Measurements from ENCODE around the gene NFIB. TPM values are rescaled to one million over a fixed set of nuclear protein-coding genes. Genes with fewer than 3 reads are reported as not detected.

NFIB gene
- total RNA-seq, 1 donor from 2014 or later = 38.4 TPM

DNA sequence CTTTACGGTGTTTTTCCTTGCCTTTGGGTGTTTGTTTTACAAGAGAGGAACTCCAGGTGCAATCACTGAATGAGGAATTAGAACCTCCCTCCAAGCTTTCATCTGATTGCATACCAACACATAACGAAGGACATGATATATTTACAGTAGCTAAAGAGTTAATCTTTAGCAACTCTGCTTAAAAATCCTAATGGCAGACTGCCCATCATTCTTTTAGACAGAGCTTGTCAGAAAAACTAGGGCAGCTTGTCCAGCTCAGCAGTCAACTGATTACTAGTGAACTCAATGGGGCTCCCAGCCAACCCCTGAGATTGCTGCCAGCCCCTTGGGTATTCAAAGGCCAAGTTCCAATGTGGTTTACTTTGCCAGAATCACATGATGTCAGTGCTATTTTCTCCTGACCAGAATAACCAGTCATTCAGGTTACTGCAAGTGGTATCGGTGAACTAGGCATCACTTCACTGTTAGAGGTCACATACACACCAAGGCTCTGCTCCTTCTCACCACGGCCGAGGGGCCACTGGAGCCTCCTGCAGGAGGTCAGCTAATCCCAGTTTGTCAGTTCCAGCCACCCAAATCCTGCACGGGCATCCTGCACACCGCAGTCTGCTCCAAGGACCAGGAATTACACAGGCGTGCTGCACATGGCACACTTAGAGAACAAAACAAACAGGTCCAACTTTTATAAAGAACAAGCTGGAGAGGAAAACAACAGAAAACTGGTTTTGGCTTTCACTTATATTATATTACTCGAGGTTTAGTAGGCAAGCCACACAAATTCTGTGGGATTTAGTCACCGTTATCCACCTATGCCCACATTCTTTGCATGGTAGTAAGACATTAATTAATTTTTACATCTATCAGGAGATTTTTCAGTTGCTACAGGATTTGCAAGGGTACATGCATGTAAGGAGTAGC lies 62.5 kb downstream of the NFIB start:
- ATAC-seq (peak; percentile 93), DNase-seq (ENCODE audit: low spot score) (peak; percentile 95)

DNA sequence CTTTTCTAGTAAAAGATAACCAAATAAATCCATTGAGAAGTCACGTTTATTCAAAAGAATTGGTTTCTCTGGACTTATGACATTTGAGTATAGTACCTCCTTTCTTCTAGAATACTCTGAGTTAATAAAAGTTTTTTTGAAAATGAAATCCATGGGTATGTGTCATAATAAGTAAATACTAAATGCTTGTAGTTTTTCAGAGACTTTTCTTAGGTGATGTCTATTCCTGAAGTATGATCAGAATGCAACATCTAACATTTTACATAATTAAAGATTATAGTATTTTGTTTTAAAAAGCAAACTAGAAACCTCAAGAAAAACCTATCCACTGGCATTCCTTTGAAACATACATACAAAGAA lies 63.2 kb downstream of the NFIB start:
- no peak for ATAC-seq
- no peak for DNase-seq (ENCODE audit: low spot score)

DNA sequence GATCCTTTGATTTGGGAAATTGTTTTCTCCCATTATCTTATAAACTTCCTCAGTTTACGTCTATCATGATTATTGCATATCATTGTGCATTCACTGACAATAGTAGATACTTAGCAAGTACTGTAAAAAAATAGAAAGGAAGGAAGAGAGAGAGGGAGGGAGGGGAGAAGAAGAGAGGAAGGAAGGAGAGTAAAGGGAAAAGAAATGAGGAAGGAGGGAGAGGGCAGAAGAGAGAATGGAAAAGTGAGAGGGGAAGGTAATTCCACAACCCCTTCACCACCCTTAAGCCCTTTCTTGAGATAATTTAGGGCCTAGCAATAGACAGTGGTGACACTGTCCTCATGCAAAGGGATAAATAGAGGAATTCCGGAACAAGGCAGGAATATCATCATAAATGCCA lies 64.4 kb downstream of the NFIB start:
- ATAC-seq (no peak), DNase-seq (ENCODE audit: low spot score) (no peak)

- DNase-seq (ENCODE audit: low spot score) (no peak), ATAC-seq (no peak)
Measured at GRCh38 chr9:14248149-14248548, 65.8 kb downstream of the NFIB start.

- ATAC-seq (no peak), DNase-seq (ENCODE audit: low spot score) (no peak)
Measured at GRCh38 chr9:14247577-14247976, 66.4 kb downstream of the NFIB start.

DNA sequence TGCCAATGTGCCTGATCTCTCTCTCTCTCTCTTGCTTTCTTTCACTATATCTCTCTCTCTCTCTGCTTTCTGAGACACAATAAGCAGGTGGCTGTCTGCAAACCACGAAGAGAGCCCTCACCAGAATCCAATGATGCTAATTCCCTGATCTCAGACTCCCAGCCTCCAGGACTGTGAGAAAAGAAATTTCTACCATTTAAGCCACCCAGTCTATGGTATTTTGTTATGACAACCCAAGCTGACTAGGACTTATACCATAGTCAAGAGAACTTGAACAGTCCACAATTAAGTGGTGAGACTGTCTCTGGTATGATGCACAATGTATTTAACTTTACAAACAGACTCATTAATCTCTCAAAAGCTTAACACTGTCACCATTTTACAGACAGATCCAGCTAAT lies 67.0 kb downstream of the NFIB start:
- ATAC-seq = no peak
- no peak for DNase-seq (ENCODE audit: low spot score)

- peak; percentile 19 for ATAC-seq
- no peak for DNase-seq (ENCODE audit: low spot score)
Measured at GRCh38 chr9:14245901-14246525, 67.9 kb downstream of the NFIB start.

DNA sequence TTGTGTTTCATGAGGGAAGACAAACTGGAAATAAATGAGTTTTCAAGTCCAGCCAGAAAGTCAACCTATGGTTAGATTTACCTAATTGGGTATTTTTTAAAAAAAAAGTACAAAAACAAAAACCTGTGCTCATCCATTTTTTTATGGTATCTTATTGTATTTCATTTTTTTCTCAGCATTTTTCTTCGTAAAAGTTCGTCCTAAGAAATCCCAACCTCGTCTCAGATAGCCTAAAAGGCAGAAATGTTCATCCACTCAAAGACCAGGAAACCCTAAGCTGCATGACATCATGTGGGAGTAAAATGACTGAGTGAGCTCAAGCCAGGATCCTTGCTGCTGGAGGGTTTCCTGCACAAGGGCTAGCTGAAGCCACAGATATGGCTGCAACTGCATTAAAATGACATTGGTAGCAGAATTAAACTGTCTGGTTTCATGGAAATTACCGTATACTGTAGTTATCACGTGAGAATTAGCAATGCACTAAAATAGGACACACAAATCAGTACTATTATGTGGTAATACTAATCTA lies 70.4 kb downstream of the NFIB start:
- ATAC-seq (no peak), DNase-seq (ENCODE audit: low spot score) (no peak)

GRCh38 chr9:14242150-14242805 lies 71.7 kb downstream of the NFIB start:
- DNase-seq (ENCODE audit: low spot score) (no peak), ATAC-seq (no peak)

DNA sequence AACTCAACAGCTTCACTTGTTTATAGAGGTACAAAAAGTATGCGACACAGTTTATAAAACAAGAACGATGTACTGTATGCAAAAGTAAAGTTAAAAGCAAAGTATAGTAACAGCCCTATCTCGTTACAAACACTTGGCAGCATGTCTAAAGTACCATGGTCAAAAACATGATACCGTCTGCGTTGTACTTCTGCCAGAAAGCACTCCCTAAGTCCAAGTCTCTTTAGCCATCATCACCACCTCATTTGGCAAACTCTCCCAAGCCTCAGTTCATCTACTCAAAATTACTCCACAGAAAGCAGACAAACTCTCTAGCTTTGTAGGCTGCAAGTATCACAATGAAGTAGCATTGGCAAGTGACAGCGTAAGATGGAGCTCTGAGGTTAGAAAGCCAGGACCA lies 73.4 kb downstream of the NFIB start:
- DNase-seq (ENCODE audit: low spot score) (no peak), ATAC-seq (peak; percentile 54)

GRCh38 chr9:14238518-14238917 lies 75.4 kb downstream of the NFIB start:
- DNase-seq (ENCODE audit: low spot score) = no peak
- peak; percentile 35 for ATAC-seq

DNA sequence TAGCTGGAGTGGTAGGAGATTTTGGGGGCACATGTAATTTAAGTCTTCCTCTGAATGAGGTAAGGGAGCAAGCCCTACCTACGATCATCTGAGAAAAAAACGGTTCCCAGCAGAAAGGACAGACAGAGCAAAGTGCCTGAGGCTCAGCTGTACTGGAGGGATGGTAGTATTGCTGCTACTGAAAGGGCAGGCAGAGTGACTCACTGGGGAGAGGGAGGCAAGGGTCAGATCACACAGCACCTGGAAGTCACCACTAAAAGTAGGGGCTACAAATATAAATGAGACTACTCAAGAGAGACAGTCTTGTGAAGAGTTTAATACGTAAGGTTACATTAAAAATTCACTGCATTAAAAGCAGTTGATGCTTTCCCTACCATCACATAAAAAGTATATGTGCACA lies 75.9 kb downstream of the NFIB start:
- ATAC-seq (no peak), DNase-seq (ENCODE audit: low spot score) (no peak)

GRCh38 chr9:14236591-14236990 lies 77.3 kb downstream of the NFIB start:
- no peak for DNase-seq (ENCODE audit: low spot score)
- peak; percentile 73 for ATAC-seq

- DNase-seq (ENCODE audit: low spot score) (no peak), ATAC-seq (no peak)
Measured at GRCh38 chr9:14232111-14232510, 81.8 kb downstream of the NFIB start.

- DNase-seq (ENCODE audit: low spot score) = no peak
- ATAC-seq = no peak
Measured at GRCh38 chr9:14231196-14231990, 82.5 kb downstream of the NFIB start.

DNA sequence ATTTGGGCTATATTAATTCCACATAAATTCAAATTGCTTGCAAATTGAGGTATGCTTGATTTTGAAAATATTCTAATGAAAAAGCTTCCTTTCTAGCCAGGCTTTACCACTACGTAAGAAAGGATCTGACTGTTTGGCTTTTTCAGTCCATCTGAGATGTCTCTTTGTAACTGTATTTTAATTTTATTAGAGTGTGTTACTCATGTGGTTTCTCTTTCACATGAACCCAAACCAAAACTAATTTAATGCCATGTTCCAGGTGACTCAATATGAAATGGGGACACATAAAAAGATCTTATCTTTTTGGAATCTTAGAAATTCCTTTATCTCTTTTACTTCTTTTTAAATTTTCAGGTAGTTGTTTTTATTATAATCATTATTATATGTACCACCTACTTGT lies 85.3 kb downstream of the NFIB start:
- no peak for DNase-seq (ENCODE audit: low spot score)
- ATAC-seq = no peak

GRCh38 chr9:14226855-14227532 lies 86.9 kb downstream of the NFIB start:
- DNase-seq (ENCODE audit: low spot score) (no peak), ATAC-seq (no peak)

GRCh38 chr9:14223081-14223480 lies 90.9 kb downstream of the NFIB start:
- ATAC-seq (no peak), DNase-seq (ENCODE audit: low spot score) (no peak)

DNA sequence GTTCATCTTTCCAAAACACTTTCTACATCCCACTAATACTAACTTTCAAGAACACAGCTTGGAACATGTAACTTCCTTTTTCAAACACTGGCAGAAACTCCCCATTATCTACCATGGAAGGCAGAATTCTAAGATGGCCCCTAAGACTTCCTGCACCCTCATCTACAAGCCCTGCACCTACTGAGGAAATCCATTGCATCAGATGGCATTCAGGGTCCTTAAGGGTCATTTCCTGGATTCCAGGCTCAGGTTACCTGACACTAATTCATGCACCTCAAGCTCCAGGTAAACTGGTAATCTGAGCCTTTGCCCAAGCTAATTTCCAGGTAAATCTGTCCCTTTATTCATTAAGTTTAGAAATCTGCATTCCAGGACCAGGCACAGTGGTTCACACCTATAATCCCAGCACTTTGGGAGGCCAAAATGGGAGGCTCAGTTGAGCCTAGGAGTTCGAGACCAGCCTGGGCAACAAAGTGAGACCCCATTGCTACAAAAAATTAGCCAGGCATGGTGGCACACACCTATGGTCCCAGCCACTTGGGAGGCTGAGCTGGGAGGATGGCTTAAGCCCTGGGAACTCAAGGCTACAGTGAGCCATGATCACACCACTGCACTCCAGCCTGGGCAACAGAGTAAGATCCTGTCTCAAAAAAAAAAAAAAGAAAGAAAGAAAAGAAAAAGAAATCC lies 91.6 kb downstream of the NFIB start:
- ATAC-seq (no peak), DNase-seq (ENCODE audit: low spot score) (no peak)

DNA sequence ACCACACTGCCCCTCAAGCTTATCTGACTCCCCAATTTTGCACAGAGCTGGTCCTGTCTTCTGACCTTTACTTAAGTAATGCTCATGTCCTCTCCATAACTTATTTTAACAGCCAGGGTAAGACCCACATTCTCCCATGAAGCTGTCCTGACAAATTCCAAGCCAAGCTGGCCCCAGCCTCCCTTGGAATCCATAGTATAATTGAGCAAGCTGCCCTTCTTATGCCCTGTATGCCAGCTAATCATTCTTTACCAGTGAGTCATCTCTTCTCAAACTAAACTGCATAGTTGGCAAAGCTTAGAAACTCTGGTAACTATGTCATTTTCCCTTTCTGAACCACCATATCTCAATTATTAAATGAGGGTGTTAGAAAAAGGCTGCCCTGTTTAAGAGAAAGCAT lies 92.4 kb downstream of the NFIB start:
- DNase-seq (ENCODE audit: low spot score) = no peak

More for the DNA sequence above, 92.4 kb downstream of the NFIB start:
- peak; percentile 73 for ATAC-seq
